Measurements from ENCODE around the gene SIRT6. TPM values are rescaled to one million over a fixed set of nuclear protein-coding genes. Genes with fewer than 3 reads are reported as not detected.

Gene SIRT6
- total and polyA plus RNA-seq, 2 donors (not counting 1 experiment from before 2014, with no cell fraction given): 27.8 to 82.2 TPM

- DNase-seq (no peak), ATAC-seq (ENCODE audit: low read depth) (no peak)
- WGBS (ENCODE audit: insufficient coverage): 73% methylated on average over 2 of the region's 2 CpGs
- intact Hi-C loops (cut with micrococcal nuclease): loop anchor here (1.0 kb wide), 1 partner anchor 19 kb away; the partner anchor contains the start of gene YJU2
- Histone ChIP-seq H3K9ac (ENCODE audit: low read length) (peak overlapping the region; percentile 44), H3K4me3 (ENCODE audit: control extremely low read depth in 1 of 5, extremely low read depth in 1 of 5, insufficient read depth in 1 of 5, low read depth in 2 of 5, low read length in 4 of 5) (peak overlapping the region in 4 of 5 experiments; percentile 34 to 44 (median 37)), H3K27ac (ENCODE audit: low read length in 2 of 2) (peak overlapping the region in 1 of 2 donors; percentile 31), H3K4me1 (ENCODE audit: control insufficient read depth in 2 of 2, insufficient read depth in 2 of 2, low read length in 2 of 2) (peaks cover 26 to 32% of the 10 kb centered on the region in 2 donors), H3K79me2 (ENCODE audit: control insufficient read depth, insufficient read depth, low read length) (peaks cover 5% of the 10 kb centered on the region), H3K9me3 (ENCODE audit: control extremely low read depth in 1 of 3, control insufficient read depth in 2 of 3, insufficient read depth in 1 of 3, low read length in 2 of 3) (no peaks in the 10 kb centered on the region), H4K20me1 (ENCODE audit: control insufficient read depth, insufficient read depth, low read length, poor library complexity, severe bottlenecking) (no peaks in the 10 kb centered on the region), H3K36me3 (replicated peaks in 1 of 2; ENCODE audit: control extremely low read depth in 1 of 2, control insufficient read depth in 1 of 2, extremely low read depth in 1 of 2, insufficient read depth in 2 of 2, low read length in 1 of 2) (no peaks in the 10 kb centered on the region), H2AFZ (ENCODE audit: insufficient read depth, low read depth, low read length, poor library complexity, severe bottlenecking) (peak overlapping the region; percentile 65), H3K4me2 (replicated peaks; ENCODE audit: low read depth, low read length, poor library complexity, severe bottlenecking) (peak overlapping the region; percentile 65), H3K27me3 (replicated peaks in 1 of 4; ENCODE audit: control extremely low read depth in 1 of 4, control insufficient read depth in 3 of 4, insufficient read depth in 4 of 4, low read length in 3 of 4) (no peaks in the 10 kb centered on the region)
- Mint-ChIP-seq H3K27ac (no peak overlapping the region), H3K27me3 (no peaks in the 10 kb centered on the region), H3K4me1 (peaks cover 5% of the 10 kb centered on the region), H3K9me3 (ENCODE audit: insufficient read depth) (no peaks in the 10 kb centered on the region), H3K4me3 (no peak overlapping the region)
- TF ChIP-seq, protein P1, sequence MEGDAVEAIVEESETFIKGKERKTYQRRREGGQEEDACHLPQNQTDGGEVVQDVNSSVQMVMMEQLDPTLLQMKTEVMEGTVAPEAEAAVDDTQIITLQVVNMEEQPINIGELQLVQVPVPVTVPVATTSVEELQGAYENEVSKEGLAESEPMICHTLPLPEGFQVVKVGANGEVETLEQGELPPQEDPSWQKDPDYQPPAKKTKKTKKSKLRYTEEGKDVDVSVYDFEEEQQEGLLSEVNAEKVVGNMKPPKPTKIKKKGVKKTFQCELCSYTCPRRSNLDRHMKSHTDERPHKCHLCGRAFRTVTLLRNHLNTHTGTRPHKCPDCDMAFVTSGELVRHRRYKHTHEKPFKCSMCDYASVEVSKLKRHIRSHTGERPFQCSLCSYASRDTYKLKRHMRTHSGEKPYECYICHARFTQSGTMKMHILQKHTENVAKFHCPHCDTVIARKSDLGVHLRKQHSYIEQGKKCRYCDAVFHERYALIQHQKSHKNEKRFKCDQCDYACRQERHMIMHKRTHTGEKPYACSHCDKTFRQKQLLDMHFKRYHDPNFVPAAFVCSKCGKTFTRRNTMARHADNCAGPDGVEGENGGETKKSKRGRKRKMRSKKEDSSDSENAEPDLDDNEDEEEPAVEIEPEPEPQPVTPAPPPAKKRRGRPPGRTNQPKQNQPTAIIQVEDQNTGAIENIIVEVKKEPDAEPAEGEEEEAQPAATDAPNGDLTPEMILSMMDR (IDR thresholded peaks at IDR 0.05): no peak
- TF ChIP-seq EZH2 (IDR thresholded peaks at IDR 0.05; ENCODE audit: borderline replicate concordance, insufficient read depth, low read depth, low read length, poor library complexity, severe bottlenecking): no peak
- POLR2A ChIA-PET: no interaction called here
- CTCF ChIA-PET: no interaction called here
Measured at GRCh38 chr19:4228765-4229178, 46.4 kb upstream of the SIRT6 start.

DNA sequence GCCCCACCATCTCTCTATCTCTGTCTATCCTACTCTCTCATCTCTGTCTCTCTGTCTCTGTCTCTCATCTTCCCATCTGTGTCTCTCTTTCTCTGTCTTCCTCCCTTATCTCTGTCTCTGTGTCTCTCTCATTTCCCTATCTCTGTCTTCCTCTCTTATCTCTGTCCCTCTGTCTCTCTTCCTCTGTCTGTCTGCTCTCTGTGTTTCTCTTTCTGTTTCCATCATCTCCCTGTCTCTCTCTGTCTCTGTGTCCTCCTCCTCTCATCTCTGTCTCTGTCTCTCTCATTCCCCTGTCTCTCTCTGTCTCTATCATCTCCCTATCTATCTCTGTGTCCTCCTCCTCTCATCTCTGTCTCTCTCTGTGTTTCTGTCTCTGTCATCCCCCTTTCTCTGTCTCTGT lies 45.4 kb upstream of the SIRT6 start:
- Mint-ChIP-seq H3K27me3 (no peaks in the 10 kb centered on the region), H3K4me1 (peaks cover 2% of the 10 kb centered on the region), H3K4me3 (no peak overlapping the region), H3K27ac (no peak overlapping the region), H3K9me3 (ENCODE audit: insufficient read depth) (no peaks in the 10 kb centered on the region)
- CTCF ChIA-PET: no interaction called here
- POLR2A ChIA-PET: no interaction called here
- Histone ChIP-seq H3K9ac (ENCODE audit: low read length) (no peak overlapping the region), H3K79me2 (ENCODE audit: control insufficient read depth, insufficient read depth, low read length) (peaks cover 5% of the 10 kb centered on the region), H3K27me3 (replicated peaks in 1 of 4; ENCODE audit: control extremely low read depth in 1 of 4, control insufficient read depth in 3 of 4, insufficient read depth in 4 of 4, low read length in 3 of 4) (no peaks in the 10 kb centered on the region), H3K36me3 (replicated peaks in 1 of 2; ENCODE audit: control extremely low read depth in 1 of 2, control insufficient read depth in 1 of 2, extremely low read depth in 1 of 2, insufficient read depth in 2 of 2, low read length in 1 of 2) (no peaks in the 10 kb centered on the region), H3K9me3 (ENCODE audit: control extremely low read depth in 1 of 3, control insufficient read depth in 2 of 3, insufficient read depth in 1 of 3, low read length in 2 of 3) (no peaks in the 10 kb centered on the region), H3K4me1 (ENCODE audit: control insufficient read depth in 2 of 2, insufficient read depth in 2 of 2, low read length in 2 of 2) (peaks cover 25 to 32% of the 10 kb centered on the region in 2 donors), H2AFZ (ENCODE audit: insufficient read depth, low read depth, low read length, poor library complexity, severe bottlenecking) (peak overlapping the region; percentile 10), H3K4me3 (ENCODE audit: control extremely low read depth in 1 of 5, extremely low read depth in 1 of 5, insufficient read depth in 1 of 5, low read depth in 2 of 5, low read length in 4 of 5) (no peak overlapping the region), H3K27ac (ENCODE audit: low read length in 2 of 2) (no peak overlapping the region), H4K20me1 (ENCODE audit: control insufficient read depth, insufficient read depth, low read length, poor library complexity, severe bottlenecking) (no peaks in the 10 kb centered on the region), H3K4me2 (replicated peaks; ENCODE audit: low read depth, low read length, poor library complexity, severe bottlenecking) (no peak overlapping the region)
- intact Hi-C loops (cut with micrococcal nuclease): no loop called here
- ATAC-seq (ENCODE audit: low read depth) (no peak), DNase-seq (no peak)
- TF ChIP-seq, protein P1 (IDR thresholded peaks at IDR 0.05): no peak
- TF ChIP-seq EZH2 (IDR thresholded peaks at IDR 0.05; ENCODE audit: borderline replicate concordance, insufficient read depth, low read depth, low read length, poor library complexity, severe bottlenecking): no peak
